WTC11 (cell line): ENCODE measurements around the gene OR5P2.

Source experiments
- ATF6 ChIP-seq: sonication (generic); formaldehyde crosslinking; IDR thresholded peaks from 2 replicates; pipeline ENCODE4 v1.8.1; 2023; ENCODE audit warnings: mild to moderate bottlenecking, missing genetic modification reagents
- CTCF ChIP-seq: fragments of 200-600 bp; IDR thresholded peaks from 2 replicates; pipeline ENCODE4 v1.8.0; 2022; ENCODE audit warnings: antibody characterized with exemption
- FOXP4 ChIP-seq: sonication (generic); formaldehyde crosslinking; IDR thresholded peaks from 2 replicates; pipeline ENCODE4 v1.8.0; 2022; ENCODE audit warnings: mild to moderate bottlenecking, missing genetic modification reagents
- HMGA2 ChIP-seq: fragments of 250-450 bp; sonication (Bioruptor Pico); IDR thresholded peaks from 2 replicates; pipeline ENCODE4 v1.4.0; 2021; ENCODE audit warnings: mild to moderate bottlenecking, moderate library complexity
- NR1H2 ChIP-seq: sonication (generic); formaldehyde crosslinking; IDR thresholded peaks from 2 replicates; pipeline ENCODE4 v1.9.0; 2021; ENCODE audit warnings: mild to moderate bottlenecking, moderate library complexity, missing genetic modification reagents
- TEAD1 ChIP-seq: sonication (generic); formaldehyde crosslinking; IDR thresholded peaks from 2 replicates; pipeline ENCODE4 v1.8.0; 2022; ENCODE audit warnings: mild to moderate bottlenecking, missing genetic modification reagents
- USF2 ChIP-seq: sonication (generic); formaldehyde crosslinking; IDR thresholded peaks from 2 replicates; pipeline ENCODE4 v1.8.1; 2023; ENCODE audit warnings: mild to moderate bottlenecking, missing genetic modification reagents, moderate library complexity
- ZBTB21 ChIP-seq: sonication (generic); formaldehyde crosslinking; IDR thresholded peaks from 2 replicates; pipeline ENCODE4 v1.8.1; 2023; ENCODE audit warnings: mild to moderate bottlenecking, missing genetic modification reagents, borderline replicate concordance
- ZNF263 ChIP-seq: sonication (generic); formaldehyde crosslinking; IDR thresholded peaks from 2 replicates; pipeline ENCODE4 v1.8.1; 2022; ENCODE audit warnings: low read depth, mild to moderate bottlenecking, moderate library complexity, missing genetic modification reagents

- no peak for TF ChIP-seq CTCF
- TF ChIP-seq USF2 (CRISPR knock-in tag), result no peak
- no peak for TF ChIP-seq TEAD1
- no peak for TF ChIP-seq ATF6 (CRISPR knock-in tag)
- TF ChIP-seq ZNF263 (CRISPR knock-in tag), result no peak
- no peak for TF ChIP-seq FOXP4 (CRISPR knock-in tag)
- no peak for TF ChIP-seq ZBTB21
- TF ChIP-seq NR1H2 (CRISPR knock-in tag), result no peak
- TF ChIP-seq HMGA2 (CRISPR knock-in tag), result no peak
Observed at GRCh38 chr11:7844986-7845385, 48.2 kb upstream of the OR5P2 start.
